Liver (tissue), 3 donors: ENCODE data around the gene FBXO21.

Experiments
- EGR1 ChIP-seq, 2 donors: IDR thresholded peaks; 2 replicates each; pipeline ENCODE4 v1.6.1; 2016 to 2018; ENCODE audit warnings: antibody characterized with exemption in 2 of 2, low read depth in 2 of 2
- JUND ChIP-seq, 2 donors: IDR thresholded peaks; 2 replicates each; pipeline ENCODE4 v1.6.1; 2016; ENCODE audit warnings: antibody characterized with exemption in 2 of 2
- RAD21 ChIP-seq, 2 donors: IDR thresholded peaks; 2 replicates each; pipeline ENCODE4 v1.6.1; 2016; ENCODE audit warnings: antibody characterized with exemption in 2 of 2, mild to moderate bottlenecking in 2 of 2
- SP1 ChIP-seq: IDR thresholded peaks from 2 replicates; pipeline ENCODE4 v1.6.1; 2018; ENCODE audit warnings: antibody characterized with exemption, mild to moderate bottlenecking
- TF ChIP-seq, protein P1 (sequence below): fragments of 150-350 bp; IDR thresholded peaks from 2 replicates; pipeline ENCODE4 v1.5.1; 2017; ENCODE audit warnings: improper control_type of control experiment, low read depth, low read length; ENCODE audit not compliant: missing input control
- TF ChIP-seq, protein P2 (sequence below): IDR thresholded peaks from 2 replicates; pipeline ENCODE4 v1.6.1; 2016; ENCODE audit warnings: antibody characterized with exemption
- donor health status: healthy.
- donor health status: healthy.

DNA sequence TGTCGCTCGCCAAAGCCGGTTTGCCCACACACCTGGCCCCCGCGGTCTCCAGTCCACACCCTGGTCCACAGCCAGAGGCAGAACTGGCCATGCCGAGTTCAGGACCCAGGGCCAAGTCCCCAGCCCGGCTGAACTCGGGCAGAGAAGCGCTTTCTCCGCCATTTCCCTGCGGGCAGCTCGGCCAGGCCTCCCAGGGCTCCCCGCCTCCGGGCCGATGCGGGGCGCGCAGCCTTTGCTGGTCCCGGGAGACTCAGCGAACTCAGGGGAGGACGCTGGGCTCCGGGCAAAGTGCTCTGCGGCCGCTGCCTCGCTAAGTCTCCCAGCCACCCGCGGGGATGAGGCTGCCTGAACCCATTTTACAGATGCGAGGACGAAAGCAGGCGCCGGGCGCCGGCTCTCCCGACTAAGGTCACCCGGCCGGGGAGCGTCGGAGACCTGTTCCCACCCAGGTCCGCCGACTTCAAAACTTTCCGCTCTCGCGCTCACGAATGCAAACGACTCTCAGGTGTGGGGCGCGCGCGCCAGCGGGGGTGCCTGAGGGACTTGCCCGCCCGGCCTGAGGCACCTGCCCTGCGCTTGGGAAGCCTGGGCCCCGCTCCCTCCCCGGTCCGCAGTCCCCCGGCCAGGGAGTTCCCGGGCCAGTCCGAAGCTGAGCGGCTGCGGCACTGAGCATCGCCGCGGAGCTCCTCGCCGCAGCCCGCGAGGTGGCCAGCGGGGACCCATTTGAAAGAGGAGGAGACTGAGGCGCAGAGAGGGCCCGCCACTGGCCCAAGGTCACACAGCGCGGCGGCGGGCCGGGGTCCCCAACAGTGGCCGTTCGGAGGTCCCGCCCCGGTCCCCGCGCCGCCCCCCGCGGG lies 91.7 kb downstream of the FBXO21 start:
- TF ChIP-seq, protein P1, sequence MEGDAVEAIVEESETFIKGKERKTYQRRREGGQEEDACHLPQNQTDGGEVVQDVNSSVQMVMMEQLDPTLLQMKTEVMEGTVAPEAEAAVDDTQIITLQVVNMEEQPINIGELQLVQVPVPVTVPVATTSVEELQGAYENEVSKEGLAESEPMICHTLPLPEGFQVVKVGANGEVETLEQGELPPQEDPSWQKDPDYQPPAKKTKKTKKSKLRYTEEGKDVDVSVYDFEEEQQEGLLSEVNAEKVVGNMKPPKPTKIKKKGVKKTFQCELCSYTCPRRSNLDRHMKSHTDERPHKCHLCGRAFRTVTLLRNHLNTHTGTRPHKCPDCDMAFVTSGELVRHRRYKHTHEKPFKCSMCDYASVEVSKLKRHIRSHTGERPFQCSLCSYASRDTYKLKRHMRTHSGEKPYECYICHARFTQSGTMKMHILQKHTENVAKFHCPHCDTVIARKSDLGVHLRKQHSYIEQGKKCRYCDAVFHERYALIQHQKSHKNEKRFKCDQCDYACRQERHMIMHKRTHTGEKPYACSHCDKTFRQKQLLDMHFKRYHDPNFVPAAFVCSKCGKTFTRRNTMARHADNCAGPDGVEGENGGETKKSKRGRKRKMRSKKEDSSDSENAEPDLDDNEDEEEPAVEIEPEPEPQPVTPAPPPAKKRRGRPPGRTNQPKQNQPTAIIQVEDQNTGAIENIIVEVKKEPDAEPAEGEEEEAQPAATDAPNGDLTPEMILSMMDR, result no peak
- no peak for TF ChIP-seq SP1
- no peak for TF ChIP-seq RAD21 (IDR thresholded peaks at IDR 0.05)
- TF ChIP-seq, protein P2, sequence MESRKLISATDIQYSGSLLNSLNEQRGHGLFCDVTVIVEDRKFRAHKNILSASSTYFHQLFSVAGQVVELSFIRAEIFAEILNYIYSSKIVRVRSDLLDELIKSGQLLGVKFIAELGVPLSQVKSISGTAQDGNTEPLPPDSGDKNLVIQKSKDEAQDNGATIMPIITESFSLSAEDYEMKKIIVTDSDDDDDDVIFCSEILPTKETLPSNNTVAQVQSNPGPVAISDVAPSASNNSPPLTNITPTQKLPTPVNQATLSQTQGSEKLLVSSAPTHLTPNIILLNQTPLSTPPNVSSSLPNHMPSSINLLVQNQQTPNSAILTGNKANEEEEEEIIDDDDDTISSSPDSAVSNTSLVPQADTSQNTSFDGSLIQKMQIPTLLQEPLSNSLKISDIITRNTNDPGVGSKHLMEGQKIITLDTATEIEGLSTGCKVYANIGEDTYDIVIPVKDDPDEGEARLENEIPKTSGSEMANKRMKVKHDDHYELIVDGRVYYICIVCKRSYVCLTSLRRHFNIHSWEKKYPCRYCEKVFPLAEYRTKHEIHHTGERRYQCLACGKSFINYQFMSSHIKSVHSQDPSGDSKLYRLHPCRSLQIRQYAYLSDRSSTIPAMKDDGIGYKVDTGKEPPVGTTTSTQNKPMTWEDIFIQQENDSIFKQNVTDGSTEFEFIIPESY, result no peak
- TF ChIP-seq EGR1 (IDR thresholded peaks at IDR 0.05; ENCODE audit: low read depth in 2 of 2), result no peak
- TF ChIP-seq JUND (IDR thresholded peaks at IDR 0.05), result no peak
